Calu3 (cell line): Measurements from ENCODE around the gene HIBADH. TPM values are rescaled to one million over a fixed set of nuclear protein-coding genes. Genes with fewer than 3 reads are reported as not detected.

Experiments
- BruUV-seq: library from RNA; stranded (reverse); fragments of 400-500 nt; replicated peaks from 2 replicates; lab custom pipeline; 2021; lab: Mats Ljungman, UMichigan
- CTCF ChIA-PET: fragments of 300-600 bp; sonication (Branson Sonifier 250); formaldehyde crosslinking; loops from one replicate; lab custom pipeline; 2022; ENCODE audit warnings: antibody characterized with exemption; lab: Charles Lee
- DNase-seq: peaks from one replicate; pipeline ENCODE4 v3.0.0; 2022
- H3K27ac Mint-ChIP-seq: one replicate; pipeline ENCODE4 v1.8.0; 2022; ENCODE audit warnings: mixed read lengths; ENCODE audit not compliant: unreplicated experiment
- H3K27me3 Mint-ChIP-seq: one replicate; pipeline ENCODE4 v1.8.0; 2022; ENCODE audit warnings: mixed read lengths; ENCODE audit not compliant: unreplicated experiment
- H3K36me3 Mint-ChIP-seq: one replicate; pipeline ENCODE4 v1.8.0; 2022; ENCODE audit warnings: mild to moderate bottlenecking, moderate library complexity, mixed read lengths; ENCODE audit not compliant: insufficient read depth, unreplicated experiment
- H3K4me1 Mint-ChIP-seq: one replicate; pipeline ENCODE4 v1.8.0; 2022; ENCODE audit warnings: mild to moderate bottlenecking, low read depth, mixed read lengths; ENCODE audit not compliant: unreplicated experiment
- H3K4me3 Mint-ChIP-seq: one replicate; pipeline ENCODE4 v1.8.0; 2022; ENCODE audit warnings: mild to moderate bottlenecking, low read depth, moderate library complexity, mixed read lengths; ENCODE audit not compliant: unreplicated experiment
- H3K9me3 Mint-ChIP-seq: one replicate; pipeline ENCODE4 v1.8.0; 2022; ENCODE audit warnings: low read depth, mixed read lengths; ENCODE audit not compliant: unreplicated experiment
- CTCF ChIP-seq: fragments of 200-600 bp; IDR thresholded peaks from one replicate; pipeline ENCODE4 v1.8.0; 2022; ENCODE audit warnings: antibody characterized with exemption; ENCODE audit not compliant: unreplicated experiment
- intact Hi-C: fragments of 100-400 bp; cut with micrococcal nuclease; formaldehyde crosslinking; loops from one replicate; pipeline ENCODE4 v1.10.0; 2022; ENCODE audit not compliant: unreplicated experiment
- total RNA-seq: library from RNA; stranded (reverse); gene quantifications from 2 replicates; pipeline ENCODE4 v1.2.3, GENCODE V29; 2022

Gene HIBADH
- total RNA-seq, 1 experiment from 2014 or later: 74.6 TPM

GRCh38 chr7:27634671-27635493 is 27.8 kb downstream of the HIBADH start:
- Mint-ChIP-seq H3K27ac (no peak overlapping the region), H3K9me3 (no peaks in the 10 kb centered on the region), H3K4me1 (peaks cover 31% of the 10 kb centered on the region), H3K4me3 (no peak overlapping the region), H3K27me3 (no peaks in the 10 kb centered on the region), H3K36me3 (peaks cover 11% of the 10 kb centered on the region)
- TF ChIP-seq CTCF: no peak
- CTCF ChIA-PET: no interaction called here
- no TSS peak for BruUV-seq
- intact Hi-C loops: no loop called here
- no peak for DNase-seq

GRCh38 chr7:27633062-27633461 is 29.6 kb downstream of the HIBADH start:
- intact Hi-C loops: no loop called here
- CTCF ChIA-PET: interaction anchor here (0.6 kb wide), 1 partner anchor 142 kb away, joined by 3 read pairs; no protein-coding TSS in a partner anchor
- Mint-ChIP-seq H3K4me3 (no peak overlapping the region), H3K4me1 (peaks cover 17% of the 10 kb centered on the region), H3K27me3 (no peaks in the 10 kb centered on the region), H3K27ac (no peak overlapping the region), H3K9me3 (no peaks in the 10 kb centered on the region), H3K36me3 (peaks cover 11% of the 10 kb centered on the region)
- BruUV-seq: no TSS peak
- no peak for TF ChIP-seq CTCF
- no peak for DNase-seq

- no peak for DNase-seq
- intact Hi-C loops: no loop called here
- Mint-ChIP-seq H3K36me3 (peaks cover 11% of the 10 kb centered on the region), H3K4me3 (no peak overlapping the region), H3K4me1 (peaks cover 1% of the 10 kb centered on the region), H3K27ac (no peak overlapping the region), H3K9me3 (no peaks in the 10 kb centered on the region), H3K27me3 (no peaks in the 10 kb centered on the region)
- no peak for TF ChIP-seq CTCF
- CTCF ChIA-PET: interaction anchor here (0.9 kb wide), 1 partner anchor 10 kb away, joined by 3 read pairs; no protein-coding TSS in a partner anchor
- no TSS peak for BruUV-seq
These were observed 31.3 kb downstream of the HIBADH start for GRCh38 chr7:27631391-27631790.

- intact Hi-C loops: no loop called here
- no peak overlapping the region for H3K27ac Mint-ChIP-seq
- BruUV-seq: no TSS peak
- no peak for DNase-seq
- TF ChIP-seq CTCF: no peak
- H3K9me3 Mint-ChIP-seq: no peaks in the 10 kb centered on the region
- peaks cover 5% of the 10 kb centered on the region for H3K36me3 Mint-ChIP-seq
- CTCF ChIA-PET: no interaction called here
- H3K27me3 Mint-ChIP-seq: no peaks in the 10 kb centered on the region
- no peaks in the 10 kb centered on the region for H3K4me1 Mint-ChIP-seq
- no peak overlapping the region for H3K4me3 Mint-ChIP-seq
These were observed 35.5 kb downstream of the HIBADH start for GRCh38 chr7:27627146-27627545.
